Measurements from ENCODE around the gene ETV3. TPM values are rescaled to one million over a fixed set of nuclear protein-coding genes. Genes with fewer than 3 reads are reported as not detected.

Gene ETV3
- total RNA-seq, 1 donor from 2014 or later: 19.5 TPM

DNA sequence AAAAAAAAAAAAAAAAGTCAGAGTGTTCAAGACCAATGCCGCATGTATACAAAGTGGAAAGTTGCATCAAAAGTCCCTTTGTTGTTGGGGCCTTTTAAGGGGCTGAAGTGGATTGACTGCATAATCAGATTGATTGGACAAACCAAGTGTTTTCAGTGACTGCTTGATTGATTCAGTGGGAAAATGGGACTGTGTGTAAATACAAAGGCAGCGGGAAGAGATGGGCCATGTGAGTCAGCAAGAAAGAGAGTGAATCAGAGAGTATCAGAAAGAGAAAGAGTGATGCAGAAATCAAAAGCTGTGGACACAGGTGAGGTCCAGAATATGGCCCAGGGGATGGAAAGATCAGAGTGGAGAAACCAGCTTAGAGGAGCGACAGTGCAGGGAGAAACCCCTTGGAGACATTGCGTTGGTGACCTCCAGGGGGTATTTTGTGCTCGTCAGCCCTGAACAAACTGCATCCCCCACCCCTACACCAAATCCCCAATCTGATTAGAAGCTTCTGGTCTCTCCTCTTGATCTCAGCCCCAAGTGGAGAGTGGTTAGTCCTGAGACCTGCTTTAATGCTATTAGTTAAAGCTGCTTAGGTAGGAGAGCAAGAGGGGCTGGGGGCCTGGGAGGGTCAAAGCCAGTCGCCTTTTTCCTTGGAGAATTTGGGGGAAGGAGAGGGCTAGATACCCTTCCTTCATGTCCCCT, 33.4 kb downstream of the ETV3 start:
- Mint-ChIP-seq H3K36me3 (no peaks in the 10 kb centered on the region), H3K4me1 (peaks cover 26% of the 10 kb centered on the region), H3K4me3 (no peak overlapping the region), H3K9me3 (peaks cover 4% of the 10 kb centered on the region), H3K27ac (peak overlapping the region; percentile 11), H3K27me3 (ENCODE audit: insufficient read depth, low read depth) (peaks cover 22% of the 10 kb centered on the region)
- DNase-seq (ENCODE audit: low spot score): no peak
- Histone ChIP-seq H3K9me3 (ENCODE audit: low read depth) (no peaks in the 10 kb centered on the region), H4K20me1 (ENCODE audit: low read depth) (peaks cover 4% of the 10 kb centered on the region), H3K4me3 (no peak overlapping the region), H3K27me3 (peaks cover 78% of the 10 kb centered on the region), H3K4me2 (no peak overlapping the region), H3K79me2 (ENCODE audit: low read depth) (no peaks in the 10 kb centered on the region), H3F3A (ENCODE audit: low read depth) (peaks cover 13% of the 10 kb centered on the region), H2AFZ (replicated peaks) (no peak overlapping the region), H3K36me3 (no peaks in the 10 kb centered on the region), H3K27ac (no peak overlapping the region), H3K9ac (no peak overlapping the region), H3K4me1 (peaks cover 15% of the 10 kb centered on the region)
- TF ChIP-seq EZH2phosphoT487 (IDR thresholded peaks at IDR 0.05): no peak

DNA sequence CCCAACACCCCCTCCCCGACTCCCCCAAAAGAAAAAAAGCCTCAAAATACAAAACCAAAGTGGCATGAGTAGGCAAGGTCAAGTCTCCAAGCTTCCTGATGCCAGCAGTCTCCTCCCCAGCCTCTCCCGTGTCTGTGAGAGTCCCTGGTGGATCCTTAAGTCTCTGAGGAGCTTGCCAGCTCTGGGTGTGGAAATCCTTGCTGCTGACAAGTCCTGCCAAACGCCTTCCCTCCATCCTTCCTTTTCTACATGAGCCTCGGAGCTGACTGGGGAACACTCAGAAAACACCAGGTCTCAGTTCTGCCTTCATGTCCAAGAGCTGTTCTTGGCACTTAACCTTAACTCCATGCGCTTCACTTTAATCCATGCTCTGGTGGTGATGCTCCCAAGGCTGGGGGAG, 34.9 kb downstream of the ETV3 start:
- Histone ChIP-seq H2AFZ (replicated peaks) (no peak overlapping the region), H4K20me1 (ENCODE audit: low read depth) (peaks cover 11% of the 10 kb centered on the region), H3K9me3 (ENCODE audit: low read depth) (no peaks in the 10 kb centered on the region), H3K4me1 (peaks cover 21% of the 10 kb centered on the region), H3K4me3 (no peak overlapping the region), H3K27ac (no peak overlapping the region), H3K79me2 (ENCODE audit: low read depth) (no peaks in the 10 kb centered on the region), H3F3A (ENCODE audit: low read depth) (peaks cover 19% of the 10 kb centered on the region), H3K4me2 (no peak overlapping the region), H3K36me3 (no peaks in the 10 kb centered on the region), H3K9ac (no peak overlapping the region), H3K27me3 (peaks cover 67% of the 10 kb centered on the region)
- no peak for DNase-seq (ENCODE audit: low spot score)
- TF ChIP-seq, protein P1, sequence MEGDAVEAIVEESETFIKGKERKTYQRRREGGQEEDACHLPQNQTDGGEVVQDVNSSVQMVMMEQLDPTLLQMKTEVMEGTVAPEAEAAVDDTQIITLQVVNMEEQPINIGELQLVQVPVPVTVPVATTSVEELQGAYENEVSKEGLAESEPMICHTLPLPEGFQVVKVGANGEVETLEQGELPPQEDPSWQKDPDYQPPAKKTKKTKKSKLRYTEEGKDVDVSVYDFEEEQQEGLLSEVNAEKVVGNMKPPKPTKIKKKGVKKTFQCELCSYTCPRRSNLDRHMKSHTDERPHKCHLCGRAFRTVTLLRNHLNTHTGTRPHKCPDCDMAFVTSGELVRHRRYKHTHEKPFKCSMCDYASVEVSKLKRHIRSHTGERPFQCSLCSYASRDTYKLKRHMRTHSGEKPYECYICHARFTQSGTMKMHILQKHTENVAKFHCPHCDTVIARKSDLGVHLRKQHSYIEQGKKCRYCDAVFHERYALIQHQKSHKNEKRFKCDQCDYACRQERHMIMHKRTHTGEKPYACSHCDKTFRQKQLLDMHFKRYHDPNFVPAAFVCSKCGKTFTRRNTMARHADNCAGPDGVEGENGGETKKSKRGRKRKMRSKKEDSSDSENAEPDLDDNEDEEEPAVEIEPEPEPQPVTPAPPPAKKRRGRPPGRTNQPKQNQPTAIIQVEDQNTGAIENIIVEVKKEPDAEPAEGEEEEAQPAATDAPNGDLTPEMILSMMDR (IDR thresholded peaks at IDR 0.05): no peak
- TF ChIP-seq EZH2phosphoT487 (IDR thresholded peaks at IDR 0.05) (no peak), EZH2 (IDR thresholded peaks at IDR 0.05) (no peak)
- peaks cover 30% of the 10 kb centered on the region for H3K4me1 Mint-ChIP-seq
- H3K4me3 Mint-ChIP-seq: no peak overlapping the region
- H3K9me3 Mint-ChIP-seq: peaks cover 4% of the 10 kb centered on the region
- H3K27ac Mint-ChIP-seq: no peak overlapping the region
- H3K36me3 Mint-ChIP-seq: no peaks in the 10 kb centered on the region
- peaks cover 19% of the 10 kb centered on the region for H3K27me3 Mint-ChIP-seq (ENCODE audit: insufficient read depth, low read depth)

DNA sequence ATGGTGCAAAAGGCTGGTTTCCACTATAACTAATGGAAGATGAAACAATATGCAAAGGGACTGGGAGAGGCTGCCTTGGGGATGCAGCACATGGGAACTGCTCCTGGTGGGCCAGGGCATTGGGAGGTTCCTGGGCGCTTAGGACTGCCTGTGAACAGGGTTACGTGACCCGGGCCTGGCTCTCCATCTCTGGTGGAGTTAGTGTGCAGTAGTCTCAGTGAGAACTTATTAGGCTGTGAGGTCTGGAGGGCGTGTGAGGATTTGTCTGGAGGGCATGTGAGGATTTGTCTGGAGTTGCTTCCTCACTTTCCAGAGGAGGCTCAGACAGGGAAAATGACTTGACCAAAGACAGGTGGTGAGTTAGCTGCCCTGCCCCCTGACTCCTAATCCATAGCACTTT, 37.0 kb downstream of the ETV3 start:
- H3K79me2 ChIP-seq (ENCODE audit: low read depth): no peaks in the 10 kb centered on the region

More for the DNA sequence above, 37.0 kb downstream of the ETV3 start:
- Mint-ChIP-seq H3K27me3 (ENCODE audit: insufficient read depth, low read depth) (peaks cover 15% of the 10 kb centered on the region), H3K4me3 (no peak overlapping the region), H3K36me3 (no peaks in the 10 kb centered on the region), H3K4me1 (peaks cover 29% of the 10 kb centered on the region), H3K9me3 (peaks cover 4% of the 10 kb centered on the region), H3K27ac (no peak overlapping the region)
- Histone ChIP-seq H3K9me3 (ENCODE audit: low read depth) (no peaks in the 10 kb centered on the region), H4K20me1 (ENCODE audit: low read depth) (peaks cover 11% of the 10 kb centered on the region), H3K4me1 (peaks cover 21% of the 10 kb centered on the region), H3K4me3 (no peak overlapping the region), H3K36me3 (no peaks in the 10 kb centered on the region), H3K27ac (no peak overlapping the region), H3K9ac (no peak overlapping the region), H3K4me2 (no peak overlapping the region), H3F3A (ENCODE audit: low read depth) (peaks cover 19% of the 10 kb centered on the region), H2AFZ (replicated peaks) (no peak overlapping the region), H3K27me3 (peaks cover 47% of the 10 kb centered on the region)
- no peak for DNase-seq (ENCODE audit: low spot score)
- TF ChIP-seq, protein P1 (IDR thresholded peaks at IDR 0.05): no peak
- TF ChIP-seq EZH2 (IDR thresholded peaks at IDR 0.05) (no peak), EZH2phosphoT487 (IDR thresholded peaks at IDR 0.05) (no peak)
